NT2/D1 (cell line): ENCODE data around the gene CRELD2.

Experiments
- YY1 ChIP-seq: IDR thresholded peaks from 2 replicates; pipeline ENCODE4 v1.6.1; 2011; ENCODE audit not compliant: insufficient read length, insufficient read depth
- ZNF274 ChIP-seq: IDR thresholded peaks from 2 replicates; pipeline ENCODE4 v1.6.1; 2011; ENCODE audit warnings: mild to moderate bottlenecking, low read depth, low read length

- TF ChIP-seq YY1 (no peak), ZNF274 (no peak)
These were observed 42.7 kb downstream of the CRELD2 start for GRCh38 chr22:49961005-49961600.
